ENCODE measurements around the gene ASB18. TPM values are rescaled to one million over a fixed set of nuclear protein-coding genes. Genes with fewer than 3 reads are reported as not detected.
"Not testable (repeated sequence)": the region's sequence is repeated elsewhere in the genome, so short reads cannot be mapped to it uniquely, and the experiment has no call there.

The ASB18 gene
- polyA plus RNA-seq, 2 donors = not detected

GRCh38 chr2:236288373-236288772 is 24.2 kb upstream of the ASB18 start:
- not testable (repeated sequence) for H3K36me3 ChIP-seq (ENCODE audit: control insufficient read depth in 2 of 2, insufficient read depth in 2 of 2, low read length in 1 of 2); H3K27ac ChIP-seq (ENCODE audit: low read depth in 2 of 2, low read length in 1 of 2); H3K27me3 ChIP-seq (ENCODE audit: control insufficient read depth in 1 of 2, insufficient read depth in 2 of 2, low read length in 2 of 2); H3K9me3 ChIP-seq (ENCODE audit: control insufficient read depth in 2 of 2, insufficient read depth in 1 of 2, low read depth in 1 of 2, low read length in 1 of 2); H3K4me1 ChIP-seq (ENCODE audit: control insufficient read depth in 2 of 2, insufficient read depth in 2 of 2, low read length in 1 of 2); H3K4me3 ChIP-seq (ENCODE audit: low read depth in 1 of 2, low read length in 2 of 2)
- WGBS, 2 donors = 27 to 38% methylated on average over 1 of the region's 1 CpG

GRCh38 chr2:236287656-236288055 is 23.4 kb upstream of the ASB18 start:
- Histone ChIP-seq H3K9me3 (ENCODE audit: control insufficient read depth in 2 of 2, insufficient read depth in 1 of 2, low read depth in 1 of 2, low read length in 1 of 2) (peaks cover 0 to 2% of the 10 kb centered on the region in 2 donors), H3K27ac (ENCODE audit: low read depth in 2 of 2, low read length in 1 of 2) (no peak overlapping the region), H3K27me3 (ENCODE audit: control insufficient read depth in 1 of 2, insufficient read depth in 2 of 2, low read length in 2 of 2) (no peaks in the 10 kb centered on the region), H3K36me3 (ENCODE audit: control insufficient read depth in 2 of 2, insufficient read depth in 2 of 2, low read length in 1 of 2) (no peaks in the 10 kb centered on the region), H3K4me3 (ENCODE audit: low read depth in 1 of 2, low read length in 2 of 2) (no peak overlapping the region), H3K4me1 (ENCODE audit: control insufficient read depth in 2 of 2, insufficient read depth in 2 of 2, low read length in 1 of 2) (no peaks in the 10 kb centered on the region)
- WGBS, 2 donors = 85 to 87% methylated on average over 6 of the region's 6 CpGs

DNA sequence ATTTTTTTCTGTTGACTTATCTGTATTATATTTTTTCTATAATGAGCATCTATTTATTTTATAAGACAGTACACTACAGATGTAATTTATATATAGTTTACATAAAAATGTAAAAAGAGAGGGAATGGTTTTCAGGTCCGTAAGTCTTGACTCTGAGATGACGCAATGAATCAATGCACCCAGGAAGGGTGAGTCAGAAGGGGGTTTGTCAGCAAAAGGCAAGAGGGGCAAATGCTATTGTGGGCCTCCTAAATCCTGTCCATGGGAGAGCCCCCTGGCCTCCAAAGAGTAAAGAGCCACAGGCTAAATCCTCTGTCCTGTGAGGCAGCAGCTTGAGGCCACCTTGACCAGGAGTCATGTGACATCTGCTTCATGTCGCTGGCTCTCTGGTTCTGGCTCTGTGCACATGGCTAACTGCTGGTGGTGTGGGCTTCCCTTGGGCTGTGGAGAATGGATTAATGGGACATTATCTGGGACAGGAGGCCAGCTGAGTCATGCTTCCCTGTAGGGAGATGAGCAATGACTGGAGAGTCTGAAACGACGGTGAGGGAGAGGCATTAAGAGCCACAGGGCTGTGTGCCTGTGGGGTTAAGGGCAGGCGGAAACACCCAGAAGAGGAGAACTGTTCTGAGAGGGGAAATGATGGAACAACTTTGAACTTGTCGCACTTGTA is 22.8 kb upstream of the ASB18 start:
- Histone ChIP-seq H3K4me3 (ENCODE audit: low read depth in 1 of 2, low read length in 2 of 2) (no peak overlapping the region), H3K9me3 (ENCODE audit: control insufficient read depth in 2 of 2, insufficient read depth in 1 of 2, low read depth in 1 of 2, low read length in 1 of 2) (peaks cover 0 to 2% of the 10 kb centered on the region in 2 donors), H3K4me1 (ENCODE audit: control insufficient read depth in 2 of 2, insufficient read depth in 2 of 2, low read length in 1 of 2) (no peaks in the 10 kb centered on the region), H3K27ac (ENCODE audit: low read depth in 2 of 2, low read length in 1 of 2) (no peak overlapping the region), H3K36me3 (ENCODE audit: control insufficient read depth in 2 of 2, insufficient read depth in 2 of 2, low read length in 1 of 2) (no peaks in the 10 kb centered on the region), H3K27me3 (ENCODE audit: control insufficient read depth in 1 of 2, insufficient read depth in 2 of 2, low read length in 2 of 2) (no peaks in the 10 kb centered on the region)
- 78 to 79% methylated on average over 7 of the region's 7 CpGs for WGBS, 2 donors

- WGBS, 2 donors = 51 to 55% methylated on average over 1 of the region's 1 CpG
- H3K27ac ChIP-seq (ENCODE audit: low read depth in 2 of 2, low read length in 1 of 2) = no peak overlapping the region
- H3K36me3 ChIP-seq (ENCODE audit: control insufficient read depth in 2 of 2, insufficient read depth in 2 of 2, low read length in 1 of 2) = no peaks in the 10 kb centered on the region
- no peaks in the 10 kb centered on the region for H3K27me3 ChIP-seq (ENCODE audit: control insufficient read depth in 1 of 2, insufficient read depth in 2 of 2, low read length in 2 of 2)
- H3K4me1 ChIP-seq (ENCODE audit: control insufficient read depth in 2 of 2, insufficient read depth in 2 of 2, low read length in 1 of 2) = no peaks in the 10 kb centered on the region
- H3K4me3 ChIP-seq (ENCODE audit: low read depth in 1 of 2, low read length in 2 of 2) = no peak overlapping the region
- H3K9me3 ChIP-seq (ENCODE audit: control insufficient read depth in 2 of 2, insufficient read depth in 1 of 2, low read depth in 1 of 2, low read length in 1 of 2) = no peaks in the 10 kb centered on the region
Observed at GRCh38 chr2:236284208-236284607, 20.0 kb upstream of the ASB18 start.

DNA sequence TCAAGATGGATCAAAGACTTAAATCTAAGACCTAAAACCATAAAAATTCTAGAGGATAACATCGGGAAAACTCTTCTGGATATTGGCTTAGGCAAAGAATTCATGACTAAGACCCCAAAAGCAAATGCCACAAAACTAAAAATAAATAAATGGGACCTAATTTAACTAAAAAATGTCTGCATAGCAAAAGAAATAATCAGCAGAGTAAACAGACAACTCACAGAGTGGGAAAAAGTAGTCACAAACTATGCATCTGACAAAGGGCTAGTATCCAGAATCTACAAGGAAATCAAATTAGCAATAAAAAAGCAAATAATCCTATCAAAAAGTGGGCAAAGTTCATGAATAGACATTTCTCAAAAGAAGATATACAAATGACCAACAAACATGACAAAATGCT is 18.2 kb upstream of the ASB18 start:
- no peak overlapping the region for H3K27ac ChIP-seq (ENCODE audit: low read depth in 2 of 2, low read length in 1 of 2)
- 71 to 83% methylated on average over 1 of the region's 1 CpG for WGBS, 2 donors
- no peaks in the 10 kb centered on the region for H3K9me3 ChIP-seq (ENCODE audit: control insufficient read depth in 2 of 2, insufficient read depth in 1 of 2, low read depth in 1 of 2, low read length in 1 of 2)
- H3K27me3 ChIP-seq (ENCODE audit: control insufficient read depth in 1 of 2, insufficient read depth in 2 of 2, low read length in 2 of 2) = peaks cover 0 to 2% of the 10 kb centered on the region in 2 donors
- H3K4me3 ChIP-seq (ENCODE audit: low read depth in 1 of 2, low read length in 2 of 2) = no peak overlapping the region
- H3K36me3 ChIP-seq (ENCODE audit: control insufficient read depth in 2 of 2, insufficient read depth in 2 of 2, low read length in 1 of 2) = no peaks in the 10 kb centered on the region
- H3K4me1 ChIP-seq (ENCODE audit: control insufficient read depth in 2 of 2, insufficient read depth in 2 of 2, low read length in 1 of 2) = no peaks in the 10 kb centered on the region

DNA sequence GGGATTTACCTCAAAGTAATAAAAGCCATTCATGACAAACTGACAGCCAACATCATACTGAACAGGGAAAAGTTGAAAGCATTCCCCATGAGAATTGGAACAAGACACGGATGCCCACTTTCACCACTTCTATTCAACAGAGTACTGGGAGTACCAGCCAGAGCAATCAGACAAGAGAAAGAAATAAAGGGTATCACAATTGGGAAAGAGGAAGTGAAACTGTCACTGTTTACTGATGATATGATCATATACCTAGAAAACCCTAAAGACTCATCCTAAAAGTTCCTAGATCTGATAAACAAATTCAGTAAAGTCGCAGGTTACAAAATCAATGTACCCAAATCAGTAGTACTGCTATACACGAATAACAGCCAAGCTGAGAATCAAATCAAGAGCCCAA is 17.2 kb upstream of the ASB18 start:
- Histone ChIP-seq H3K4me1 (ENCODE audit: control insufficient read depth in 2 of 2, insufficient read depth in 2 of 2, low read length in 1 of 2) (no peaks in the 10 kb centered on the region), H3K27me3 (ENCODE audit: control insufficient read depth in 1 of 2, insufficient read depth in 2 of 2, low read length in 2 of 2) (peaks cover 0 to 2% of the 10 kb centered on the region in 2 donors), H3K4me3 (ENCODE audit: low read depth in 1 of 2, low read length in 2 of 2) (no peak overlapping the region), H3K36me3 (ENCODE audit: control insufficient read depth in 2 of 2, insufficient read depth in 2 of 2, low read length in 1 of 2) (no peaks in the 10 kb centered on the region), H3K9me3 (ENCODE audit: control insufficient read depth in 2 of 2, insufficient read depth in 1 of 2, low read depth in 1 of 2, low read length in 1 of 2) (peaks cover 0 to 2% of the 10 kb centered on the region in 2 donors), H3K27ac (ENCODE audit: low read depth in 2 of 2, low read length in 1 of 2) (no peak overlapping the region)
- 76 to 85% methylated on average over 3 of the region's 3 CpGs for WGBS, 2 donors

- Histone ChIP-seq H3K9me3 (ENCODE audit: control insufficient read depth in 2 of 2, insufficient read depth in 1 of 2, low read depth in 1 of 2, low read length in 1 of 2) (peaks cover 0 to 10% of the 10 kb centered on the region in 2 donors), H3K36me3 (ENCODE audit: control insufficient read depth in 2 of 2, insufficient read depth in 2 of 2, low read length in 1 of 2) (no peaks in the 10 kb centered on the region), H3K4me3 (ENCODE audit: low read depth in 1 of 2, low read length in 2 of 2) (no peak overlapping the region), H3K4me1 (ENCODE audit: control insufficient read depth in 2 of 2, insufficient read depth in 2 of 2, low read length in 1 of 2) (no peaks in the 10 kb centered on the region), H3K27me3 (ENCODE audit: control insufficient read depth in 1 of 2, insufficient read depth in 2 of 2, low read length in 2 of 2) (peaks cover 0 to under 1% of the 10 kb centered on the region in 2 donors), H3K27ac (ENCODE audit: low read depth in 2 of 2, low read length in 1 of 2) (no peak overlapping the region)
- WGBS, 2 donors = 87 to 89% methylated on average over 3 of the region's 3 CpGs
Observed at GRCh38 chr2:236273126-236273525, 8.9 kb upstream of the ASB18 start.

- WGBS, 2 donors = 78 to 80% methylated on average over 5 of the region's 5 CpGs
- Histone ChIP-seq H3K36me3 (ENCODE audit: control insufficient read depth in 2 of 2, insufficient read depth in 2 of 2, low read length in 1 of 2) (no peaks in the 10 kb centered on the region), H3K9me3 (ENCODE audit: control insufficient read depth in 2 of 2, insufficient read depth in 1 of 2, low read depth in 1 of 2, low read length in 1 of 2) (peaks cover 0 to 10% of the 10 kb centered on the region in 2 donors), H3K27ac (ENCODE audit: low read depth in 2 of 2, low read length in 1 of 2) (no peak overlapping the region), H3K27me3 (ENCODE audit: control insufficient read depth in 1 of 2, insufficient read depth in 2 of 2, low read length in 2 of 2) (no peaks in the 10 kb centered on the region), H3K4me1 (ENCODE audit: control insufficient read depth in 2 of 2, insufficient read depth in 2 of 2, low read length in 1 of 2) (no peaks in the 10 kb centered on the region), H3K4me3 (ENCODE audit: low read depth in 1 of 2, low read length in 2 of 2) (no peak overlapping the region)
Observed at GRCh38 chr2:236271851-236272250, 7.6 kb upstream of the ASB18 start.

GRCh38 chr2:236269876-236270275 is 5.7 kb upstream of the ASB18 start:
- not testable (repeated sequence) for H3K9me3 ChIP-seq (ENCODE audit: control insufficient read depth in 2 of 2, insufficient read depth in 1 of 2, low read depth in 1 of 2, low read length in 1 of 2); H3K4me1 ChIP-seq (ENCODE audit: control insufficient read depth in 2 of 2, insufficient read depth in 2 of 2, low read length in 1 of 2); H3K4me3 ChIP-seq (ENCODE audit: low read depth in 1 of 2, low read length in 2 of 2); H3K36me3 ChIP-seq (ENCODE audit: control insufficient read depth in 2 of 2, insufficient read depth in 2 of 2, low read length in 1 of 2); H3K27me3 ChIP-seq (ENCODE audit: control insufficient read depth in 1 of 2, insufficient read depth in 2 of 2, low read length in 2 of 2); H3K27ac ChIP-seq (ENCODE audit: low read depth in 2 of 2, low read length in 1 of 2)

DNA sequence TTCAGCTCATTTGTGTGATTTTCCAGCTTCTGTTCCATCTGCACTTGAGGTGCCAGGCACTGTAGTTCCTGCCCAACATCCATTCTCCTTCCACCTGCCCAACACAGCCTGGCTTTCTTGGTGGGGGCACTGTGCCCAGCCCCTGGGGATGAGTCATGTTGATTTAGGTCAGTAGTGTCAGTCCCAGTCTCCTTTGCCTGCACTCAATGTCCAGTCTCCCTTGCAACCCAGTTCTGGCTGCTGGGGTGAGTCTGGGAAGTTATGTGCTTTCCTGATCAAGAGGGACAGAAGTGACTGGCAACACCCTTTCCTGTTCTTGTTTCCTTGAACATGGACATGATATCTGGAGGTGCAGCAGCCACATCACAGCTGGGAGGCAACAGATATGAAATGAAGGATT is 1.5 kb upstream of the ASB18 start:
- peaks cover 2 to 6% of the 10 kb centered on the region in 2 donors for H3K9me3 ChIP-seq (ENCODE audit: control insufficient read depth in 2 of 2, insufficient read depth in 1 of 2, low read depth in 1 of 2, low read length in 1 of 2)
- H3K36me3 ChIP-seq (ENCODE audit: control insufficient read depth in 2 of 2, insufficient read depth in 2 of 2, low read length in 1 of 2) = no peaks in the 10 kb centered on the region
- no peaks in the 10 kb centered on the region for H3K27me3 ChIP-seq (ENCODE audit: control insufficient read depth in 1 of 2, insufficient read depth in 2 of 2, low read length in 2 of 2)
- H3K4me1 ChIP-seq (ENCODE audit: control insufficient read depth in 2 of 2, insufficient read depth in 2 of 2, low read length in 1 of 2) = peaks cover 0 to 2% of the 10 kb centered on the region in 2 donors
- H3K4me3 ChIP-seq (ENCODE audit: low read depth in 1 of 2, low read length in 2 of 2) = no peak overlapping the region
- H3K27ac ChIP-seq (ENCODE audit: low read depth in 2 of 2, low read length in 1 of 2) = no peak overlapping the region

Data from esophagus (tissue), 2 donors.